ENCODE results near the gene SAMMSON.

GRCh38 chr3:69967156-69967555 is 32.4 kb upstream of the SAMMSON start:
- TF ChIP-seq CTCF (IDR thresholded peaks at IDR 0.05) = no peak
- no peak for TF ChIP-seq EZH2 (IDR thresholded peaks at IDR 0.05; ENCODE audit: borderline replicate concordance, insufficient read depth, low read depth, low read length, poor library complexity, severe bottlenecking)
